GM19035 (cell line): ENCODE measurements around the gene ATP5MK.
A peak's percentile ranks its signal among the peaks of the same experiment; 100 is the strongest.
"Not testable (repeated sequence)": the region's sequence is repeated elsewhere in the genome, so short reads cannot be mapped to it uniquely, and the experiment has no call there.

ENCODE experiments used
- ATAC-seq: cut with Tn5 transposase; IDR thresholded peaks from one replicate; pipeline ENCODE4 v1.9.1; 2021; ENCODE audit not compliant: unreplicated experiment

Gene ATP5MK

DNA sequence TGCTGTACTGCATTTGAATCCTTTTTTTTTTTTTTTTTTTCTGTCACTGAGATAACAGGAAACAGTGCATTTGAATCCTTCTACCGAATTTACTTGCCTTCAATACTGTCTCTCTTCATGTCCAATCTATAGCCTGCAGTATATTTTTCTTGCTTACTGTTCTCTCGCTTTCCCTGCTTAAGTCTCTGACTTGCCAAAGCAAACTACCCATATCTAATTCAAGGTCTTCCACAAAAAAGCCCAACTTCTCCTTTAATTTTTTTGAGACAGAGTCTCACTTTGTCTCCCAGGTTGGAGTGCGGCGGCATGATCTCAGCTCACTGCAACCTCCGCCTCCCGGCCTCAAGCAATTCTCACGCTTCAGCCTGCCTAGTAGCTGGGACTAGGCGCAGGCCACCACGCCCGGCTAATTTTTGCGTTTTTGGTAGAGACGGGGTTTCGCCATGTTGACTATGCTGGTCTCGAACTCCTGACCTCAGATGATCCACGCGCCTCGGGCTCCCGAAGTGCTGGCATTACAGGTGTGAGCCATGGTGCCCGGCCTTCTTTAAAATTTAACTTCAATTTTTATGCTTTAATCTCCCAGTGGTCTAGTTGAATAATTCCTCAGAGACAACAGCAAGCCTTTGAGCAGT lies 1.0 kb upstream of the ATP5MK start:
- no peak for ATAC-seq

DNA sequence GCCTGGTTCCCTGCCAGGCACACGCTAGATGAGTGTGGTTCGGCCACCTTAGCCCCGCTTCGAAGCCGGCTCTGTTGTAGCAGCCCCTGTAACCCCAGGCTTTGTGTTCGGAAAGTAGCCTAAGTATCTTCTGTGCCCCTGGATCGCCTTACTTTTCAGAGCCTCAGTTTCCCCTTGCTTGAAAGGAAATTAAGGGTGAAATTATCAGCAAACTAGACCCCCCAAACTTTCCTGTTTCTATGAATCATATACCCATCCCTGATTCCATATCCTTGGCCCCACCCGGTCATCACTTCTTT lies 463 bp upstream of the ATP5MK start:
- ATAC-seq: peak; percentile 0

DNA sequence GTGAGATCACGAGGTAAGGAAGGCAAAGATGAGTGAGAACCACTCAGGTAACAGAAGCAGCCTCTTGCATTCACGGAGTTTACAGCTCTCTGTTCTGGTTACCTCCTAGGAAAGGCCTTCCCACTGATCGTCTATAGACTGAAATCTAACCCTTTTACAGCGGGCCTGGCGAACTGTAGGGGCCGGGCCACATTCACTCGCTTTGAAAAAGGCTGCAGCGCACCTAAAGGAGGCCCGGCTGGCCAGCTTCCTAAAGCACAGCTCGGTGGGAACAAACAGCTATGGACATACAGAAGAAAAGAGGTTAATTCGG lies 565 bp downstream of the ATP5MK start:
- ATAC-seq: no peak

DNA sequence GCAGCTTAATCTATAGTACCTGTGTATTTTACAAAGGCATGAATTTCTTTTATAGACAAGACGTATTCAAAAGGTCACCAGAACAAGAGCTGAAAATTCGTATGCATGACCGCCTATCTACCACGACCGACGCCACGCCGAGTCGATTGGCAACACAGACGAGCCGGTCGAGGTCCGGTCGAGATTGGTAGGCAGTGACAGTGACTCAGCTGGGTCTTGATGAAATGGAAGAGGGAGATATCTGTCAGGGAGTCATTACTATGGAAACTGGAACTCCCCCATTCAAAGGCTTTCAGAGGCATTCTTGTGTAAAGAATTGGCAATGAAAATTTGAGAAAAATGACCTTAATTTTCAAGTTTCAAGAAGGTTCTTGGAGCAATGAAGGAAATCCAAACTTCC lies 2.1 kb downstream of the ATP5MK start:
- no peak for ATAC-seq

DNA sequence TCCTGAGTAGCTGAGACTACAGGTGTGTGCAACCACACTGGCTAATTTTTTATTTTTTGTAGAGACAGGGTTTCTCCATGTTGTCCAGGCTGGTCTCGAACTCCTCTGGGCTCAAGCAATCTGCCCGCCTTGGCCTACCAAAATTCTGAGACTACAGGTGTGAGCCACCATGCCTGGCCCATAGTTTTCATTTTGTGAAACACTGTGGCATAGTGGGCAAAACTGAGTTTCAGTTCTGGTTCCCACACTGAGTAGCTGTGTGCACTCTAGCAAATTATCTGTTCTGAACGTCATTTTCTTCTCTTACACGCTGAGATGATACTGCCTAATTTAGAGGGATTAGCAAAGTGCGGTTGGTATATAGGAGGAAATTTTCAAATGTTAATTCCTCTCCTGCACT lies 13.5 kb downstream of the ATP5MK start:
- ATAC-seq: no peak

DNA sequence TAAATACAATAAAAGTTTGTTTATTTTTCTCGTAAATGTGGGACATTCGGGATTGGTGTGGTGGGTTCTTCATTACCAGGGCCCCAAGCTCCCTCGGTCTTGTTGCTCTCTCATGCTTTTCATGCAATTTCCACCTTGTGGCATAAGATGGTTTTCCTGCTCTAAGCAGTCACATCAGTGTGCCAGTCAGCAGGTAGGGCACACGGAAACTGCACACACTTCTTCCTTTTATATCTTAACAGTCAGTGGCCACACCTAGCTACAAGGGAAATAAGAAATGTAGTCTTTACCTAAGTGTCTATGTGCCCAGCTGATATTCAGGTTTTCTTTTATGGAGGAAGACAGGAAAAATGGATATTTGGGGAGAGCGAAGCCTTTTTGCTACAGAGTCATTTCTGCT lies 22.0 kb downstream of the ATP5MK start:
- ATAC-seq: no peak

DNA sequence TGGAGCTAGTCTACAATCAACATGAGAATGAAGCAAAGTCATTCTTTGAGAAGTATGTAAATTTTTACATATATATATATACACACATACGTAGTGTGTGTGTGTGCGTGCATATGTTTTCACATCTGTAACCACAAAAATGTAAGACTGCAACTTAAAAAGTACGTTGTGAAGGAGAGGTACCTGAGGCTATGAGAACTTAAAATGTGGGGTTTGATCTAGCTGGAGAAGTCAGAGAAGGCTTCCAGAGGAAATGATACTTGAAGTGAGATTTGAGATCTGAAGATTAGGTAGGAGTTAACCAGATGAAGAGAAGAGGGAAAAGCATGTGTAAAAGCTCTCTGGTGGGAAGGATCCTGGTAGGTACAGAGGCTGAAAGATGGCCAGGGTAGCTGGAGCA lies 22.7 kb downstream of the ATP5MK start:
- ATAC-seq: no peak

DNA sequence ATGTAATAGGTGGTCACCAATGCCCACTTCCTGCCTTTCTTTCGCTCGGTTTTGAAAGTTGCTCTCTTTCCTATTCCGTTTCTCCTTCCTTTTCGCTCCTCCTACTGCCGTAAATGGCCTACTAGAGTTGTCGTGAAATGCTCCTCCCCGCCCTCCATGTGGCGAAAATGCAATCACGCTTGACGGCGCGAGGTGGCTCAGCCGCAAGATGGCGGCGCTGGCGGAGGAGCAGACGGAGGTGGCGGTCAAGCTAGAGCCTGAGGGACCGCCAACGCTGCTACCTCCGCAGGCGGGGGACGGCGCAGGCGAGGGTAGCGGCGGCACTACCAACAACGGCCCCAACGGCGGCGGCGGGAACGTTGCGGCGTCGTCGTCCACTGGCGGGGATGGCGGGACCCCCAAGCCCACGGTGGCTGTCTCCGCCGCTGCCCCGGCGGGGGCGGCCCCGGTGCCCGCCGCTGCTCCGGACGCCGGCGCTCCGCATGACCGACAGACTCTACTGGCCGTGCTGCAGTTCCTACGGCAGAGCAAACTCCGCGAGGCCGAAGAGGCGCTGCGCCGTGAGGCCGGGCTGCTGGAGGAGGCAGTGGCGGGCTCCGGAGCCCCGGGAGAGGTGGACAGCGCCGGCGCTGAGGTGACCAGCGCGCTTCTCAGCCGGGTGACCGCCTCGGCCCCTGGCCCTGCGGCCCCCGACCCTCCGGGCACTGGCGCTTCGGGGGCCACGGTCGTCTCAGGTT lies 28.3 kb downstream of the ATP5MK start, which contains the start of gene TAF5:
Gene TAF5 (plus strand): TSS at position 195 of the 737 bp plus-strand sequence. CDS start 14 bp downstream, at position 209.
- peak; percentile 66 for ATAC-seq

DNA sequence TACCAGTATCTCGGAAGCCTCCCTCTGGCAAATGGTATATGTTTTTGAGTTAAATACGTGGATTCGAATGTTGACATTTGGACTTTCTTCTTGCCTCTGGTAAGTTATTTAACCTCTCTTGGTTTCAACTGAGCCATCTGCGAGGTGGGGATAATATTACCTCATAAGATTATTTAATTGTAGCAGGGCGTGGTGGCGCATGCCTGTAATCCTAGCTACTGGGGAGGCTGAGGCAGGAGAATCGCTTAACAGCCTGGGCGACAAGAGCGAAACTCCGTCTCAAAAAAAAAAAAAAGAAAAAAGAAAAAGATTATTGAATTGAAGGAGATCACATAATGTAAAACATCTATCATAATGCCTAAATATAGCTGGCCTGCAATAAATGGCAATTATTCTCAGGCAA lies 28.9 kb downstream of the ATP5MK start:
- ATAC-seq: no peak

DNA sequence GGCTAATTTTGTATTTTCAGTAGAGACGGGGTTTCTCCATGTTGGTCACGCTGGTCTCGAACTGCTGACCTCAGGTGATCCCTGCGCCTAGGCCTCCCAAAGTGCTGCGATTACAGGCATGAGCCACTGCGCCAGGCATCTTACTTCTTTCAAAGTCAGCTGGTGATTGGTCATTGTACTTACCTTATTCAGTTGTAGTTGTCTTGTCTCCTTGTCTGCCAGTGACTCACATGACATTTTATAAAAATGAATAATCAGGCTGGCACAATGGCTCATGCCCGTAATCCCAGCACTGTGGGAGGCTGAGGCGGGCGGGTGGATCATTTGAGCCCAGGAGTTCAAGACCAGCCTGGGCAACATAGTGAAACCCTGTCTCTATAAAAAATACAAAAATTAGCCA lies 35.5 kb downstream of the ATP5MK start:
- ATAC-seq: not testable (repeated sequence)

DNA sequence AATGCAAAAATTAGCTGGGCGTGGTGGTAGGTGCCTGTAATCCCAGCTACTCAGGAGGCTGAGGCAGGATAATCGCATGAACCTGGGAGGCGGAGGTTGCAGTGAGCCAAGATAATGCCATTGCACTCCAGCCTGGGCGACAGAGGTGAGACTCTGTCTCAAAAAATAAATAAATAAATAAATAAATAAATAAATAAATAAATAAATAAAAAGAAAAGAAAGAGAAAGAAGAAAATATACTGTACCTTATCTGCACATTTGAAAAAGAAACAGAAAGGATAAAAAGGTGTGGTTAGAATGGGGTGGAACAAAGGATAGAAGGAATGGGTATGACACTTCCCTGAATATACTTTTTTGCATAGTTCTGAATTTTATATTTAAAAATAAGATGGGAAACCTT lies 36.8 kb downstream of the ATP5MK start:
- ATAC-seq: not testable (repeated sequence)

DNA sequence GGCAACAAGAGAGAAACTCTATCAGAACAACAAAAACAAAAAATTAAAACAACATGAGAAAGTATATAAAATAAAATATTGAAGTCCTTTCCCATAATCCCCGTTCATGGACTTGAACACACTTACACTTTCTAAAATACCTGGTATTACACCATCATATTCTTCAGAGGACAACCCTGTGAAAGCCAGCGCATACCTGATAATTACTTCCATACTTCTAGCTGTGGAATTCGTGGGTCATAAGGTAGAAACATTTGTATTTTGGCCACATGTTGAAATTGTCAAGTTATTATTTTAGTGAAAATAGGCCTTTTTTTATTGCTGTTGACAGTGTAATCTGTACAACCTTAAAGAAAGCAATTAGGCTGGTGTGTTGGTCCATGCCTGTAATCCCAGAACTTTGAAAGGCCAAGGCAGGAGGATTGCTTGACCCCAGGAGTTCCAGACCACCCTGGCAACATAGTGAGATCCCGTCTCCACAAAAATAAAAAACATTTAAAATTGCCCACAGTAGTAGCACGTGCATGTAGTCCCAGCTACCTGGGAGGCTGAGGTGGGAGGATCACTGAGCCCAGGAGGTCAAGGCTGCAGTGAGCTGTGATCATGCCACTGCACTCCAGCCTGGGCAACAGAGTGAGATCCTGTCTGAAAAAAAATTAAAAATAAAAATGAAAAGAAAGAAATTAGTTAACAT lies 40.2 kb downstream of the ATP5MK start:
- no peak for ATAC-seq

DNA sequence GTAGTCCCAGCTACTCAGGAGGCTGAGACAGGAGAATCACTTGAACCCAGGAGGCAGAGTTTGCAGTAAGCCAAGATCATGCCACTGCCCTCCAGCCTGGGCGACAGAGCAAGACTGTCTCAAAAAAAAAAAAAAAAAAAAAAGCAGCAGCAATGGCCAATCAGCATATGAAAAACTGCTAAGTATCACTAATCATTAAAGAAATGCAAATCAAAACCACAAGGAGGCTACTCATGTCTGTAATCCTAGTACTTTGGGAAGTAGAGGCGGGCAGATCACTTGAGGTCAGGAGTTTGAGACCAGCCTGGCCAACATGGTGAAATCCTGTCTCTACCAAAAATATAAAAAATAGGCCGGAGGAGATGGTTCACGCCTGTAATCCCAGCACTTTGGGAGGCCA lies 41.7 kb downstream of the ATP5MK start:
- ATAC-seq: not testable (repeated sequence)

DNA sequence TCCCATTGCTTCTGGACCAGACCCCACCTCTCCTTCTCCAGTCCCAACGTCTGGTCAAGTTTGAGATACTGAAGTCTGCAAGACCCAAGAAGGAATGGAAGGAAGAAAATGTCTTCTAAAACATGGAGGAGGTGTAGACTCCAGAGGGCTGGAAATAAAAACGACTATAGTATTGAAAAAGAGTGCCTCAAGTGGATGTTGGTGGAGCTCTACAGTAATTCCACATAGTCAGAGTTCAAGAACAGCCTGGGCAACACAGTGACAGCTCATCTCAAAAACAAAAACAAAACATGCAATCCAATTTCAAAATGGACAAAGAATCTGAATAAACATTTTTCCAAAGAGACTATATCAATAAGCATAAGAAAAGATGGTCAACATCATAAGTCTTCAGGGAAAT lies 43.0 kb downstream of the ATP5MK start:
- no peak for ATAC-seq

DNA sequence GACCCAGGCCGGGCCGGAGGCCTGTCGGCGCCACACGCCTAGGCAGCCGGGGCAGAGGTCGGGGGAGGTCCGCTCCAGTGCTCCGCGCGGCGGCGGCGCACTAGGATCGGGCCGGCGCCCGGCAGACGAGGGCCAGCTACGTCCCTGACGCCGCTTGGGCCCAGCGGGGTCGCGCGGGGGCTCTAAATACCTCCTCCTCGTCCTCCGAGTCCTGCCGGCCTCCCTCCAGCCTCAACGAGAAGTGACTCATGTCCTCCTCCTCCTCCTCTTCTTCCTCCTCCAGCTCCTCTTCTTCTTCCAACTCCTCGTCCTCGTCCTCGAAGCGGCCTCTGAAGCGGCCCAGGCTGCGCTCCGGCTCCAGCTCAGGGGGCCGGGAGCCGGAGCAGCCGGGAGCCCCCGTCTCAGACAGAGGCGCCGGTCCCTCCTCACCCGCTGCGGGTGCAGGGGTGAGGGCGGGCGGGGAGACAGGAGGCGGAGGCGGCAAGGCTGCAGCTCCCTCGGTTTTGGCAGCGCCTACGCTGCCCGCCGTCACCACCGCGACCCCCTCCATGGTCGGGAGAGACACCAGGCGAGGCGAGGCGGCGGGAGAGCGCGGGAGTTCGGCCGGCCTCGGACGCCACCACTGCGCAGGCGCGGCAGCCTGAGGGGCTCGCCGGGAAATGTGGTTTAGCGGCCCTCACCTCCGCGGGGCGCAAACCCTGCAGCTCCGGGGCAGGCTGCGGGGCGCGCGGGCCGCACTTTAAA lies 45.6 kb downstream of the ATP5MK start, which contains the start of gene PCGF6:
Gene PCGF6 (minus strand): TSS at position 624 of the 744 bp plus-strand sequence. CDS start 74 bp downstream, at position 550.
- ATAC-seq: peak; percentile 83

DNA sequence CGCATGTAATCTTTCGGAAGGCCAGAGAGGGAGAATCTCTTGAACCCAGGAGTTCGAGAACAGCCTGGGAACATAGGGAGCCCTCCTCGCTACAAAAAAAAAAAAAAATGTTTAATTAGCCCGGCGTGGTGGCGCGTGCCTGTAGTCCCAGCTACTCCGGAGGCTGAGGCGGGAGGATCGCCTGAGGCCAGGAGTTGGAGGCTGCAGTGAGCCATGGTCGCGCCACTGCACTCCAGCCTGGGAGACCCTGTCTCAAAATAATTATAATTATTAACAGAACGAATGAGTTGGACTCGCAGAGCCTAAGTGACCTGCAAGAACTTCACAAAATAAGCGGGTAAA lies 46.1 kb downstream of the ATP5MK start:
- no peak for ATAC-seq
